ENCODE results near the gene AHNAK.
"Not testable (repeated sequence)": the region's sequence is repeated elsewhere in the genome, so short reads cannot be mapped to it uniquely, and the experiment has no call there.

Gene AHNAK

GRCh38 chr11:62573592-62574362 lies 27.2 kb upstream of the AHNAK start, which contains the start of gene EEF1G:
Gene EEF1G, minus strand, starts transcription at chr11:62573891. Its CDS starts 49 bp downstream, at chr11:62573842.
- peak; percentile 90 to 96 for DNase-seq (ENCODE audit: low read depth in 2 of 2)

DNA sequence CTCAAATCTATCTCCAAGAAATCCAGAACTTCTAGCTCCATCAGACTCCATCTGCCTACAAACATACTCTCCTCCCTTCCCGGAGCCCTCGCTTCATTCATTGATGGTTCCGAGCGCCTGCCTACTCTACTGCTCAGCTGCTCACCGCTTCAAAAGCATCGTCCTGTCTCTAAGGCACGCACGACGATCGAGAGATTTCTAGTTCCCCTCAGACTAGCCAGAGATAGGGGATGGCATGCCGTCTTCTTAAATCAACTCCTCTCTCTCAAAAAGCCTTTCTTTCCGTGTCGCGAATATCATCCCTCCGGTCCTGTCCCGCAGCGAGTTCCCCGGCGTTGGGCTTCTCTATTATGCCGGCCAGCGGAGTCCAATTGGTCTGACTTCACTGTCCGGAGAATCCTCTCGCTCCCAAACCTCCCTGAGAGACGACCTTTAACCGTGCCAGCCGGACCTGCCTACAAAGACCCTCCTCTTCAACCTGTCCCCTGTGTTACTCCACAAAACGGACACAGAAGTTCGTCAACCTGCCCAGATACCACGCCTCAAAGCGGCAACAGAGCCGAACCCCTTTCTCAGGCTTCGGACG lies 26.5 kb upstream of the AHNAK start:
- no peak for DNase-seq (ENCODE audit: low read depth in 2 of 2)

- no peak for DNase-seq (ENCODE audit: low read depth in 2 of 2)
Measured at GRCh38 chr11:62572431-62572830, 25.8 kb upstream of the AHNAK start.

DNA sequence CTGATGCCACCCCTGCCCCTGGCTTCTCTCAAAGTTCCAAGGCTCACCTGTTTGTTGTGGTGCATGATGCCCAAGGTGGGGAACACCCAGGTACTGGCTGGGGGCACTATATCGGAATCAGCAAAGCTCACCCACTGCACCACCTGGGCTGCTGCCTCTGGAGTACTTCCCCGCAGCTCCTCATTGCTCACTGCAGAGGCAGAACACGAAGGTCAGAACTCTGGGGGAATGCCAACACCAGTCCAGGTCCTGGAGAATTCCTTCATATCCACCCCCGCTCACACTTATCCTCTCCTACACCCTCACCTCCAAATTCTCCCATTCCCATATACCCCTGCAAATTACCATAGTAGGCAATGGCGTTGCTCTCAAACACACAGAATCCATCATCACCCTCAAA lies 24.9 kb upstream of the AHNAK start:
- not testable (repeated sequence) for DNase-seq (ENCODE audit: low read depth in 2 of 2)

GRCh38 chr11:62570903-62571302 lies 24.3 kb upstream of the AHNAK start:
- DNase-seq (ENCODE audit: low read depth in 2 of 2): not testable (repeated sequence)

- DNase-seq (ENCODE audit: low read depth in 2 of 2): no peak
Measured at GRCh38 chr11:62569611-62570010, 23.0 kb upstream of the AHNAK start.

DNA sequence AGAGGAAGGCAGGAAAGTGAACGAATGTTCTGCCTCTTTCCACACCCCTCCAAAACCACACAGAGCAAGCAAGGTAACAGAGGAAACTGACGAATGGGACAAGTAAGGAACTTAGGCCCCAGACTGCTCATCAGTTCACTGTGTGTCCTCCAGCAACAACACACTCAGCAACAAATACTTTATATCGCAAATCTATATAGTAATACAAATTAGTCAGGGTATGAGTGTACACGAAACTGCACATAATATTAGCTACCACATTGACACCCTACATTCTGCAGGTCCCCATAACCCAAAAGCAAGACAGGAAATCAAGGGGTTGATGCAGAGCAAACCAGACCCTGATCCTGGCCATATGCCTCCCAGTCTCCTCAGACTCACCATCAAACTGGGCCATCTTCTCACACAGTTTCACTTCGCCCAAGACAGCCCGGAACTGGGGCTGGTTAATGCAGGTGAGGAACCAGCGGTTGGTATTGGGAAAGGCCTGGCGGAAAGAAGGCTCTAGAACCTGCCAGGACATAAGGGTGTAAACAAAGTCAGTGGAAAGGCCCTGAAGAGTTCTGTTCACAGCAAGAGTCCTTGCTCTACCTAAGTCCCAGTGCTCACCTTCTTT lies 20.5 kb upstream of the AHNAK start:
- no peak for DNase-seq (ENCODE audit: low read depth in 2 of 2)

GRCh38 chr11:62566247-62566646 lies 19.6 kb upstream of the AHNAK start:
- no peak for DNase-seq (ENCODE audit: low read depth in 2 of 2)

GRCh38 chr11:62565100-62565802 lies 18.6 kb upstream of the AHNAK start:
- no peak for DNase-seq (ENCODE audit: low read depth in 2 of 2)

DNA sequence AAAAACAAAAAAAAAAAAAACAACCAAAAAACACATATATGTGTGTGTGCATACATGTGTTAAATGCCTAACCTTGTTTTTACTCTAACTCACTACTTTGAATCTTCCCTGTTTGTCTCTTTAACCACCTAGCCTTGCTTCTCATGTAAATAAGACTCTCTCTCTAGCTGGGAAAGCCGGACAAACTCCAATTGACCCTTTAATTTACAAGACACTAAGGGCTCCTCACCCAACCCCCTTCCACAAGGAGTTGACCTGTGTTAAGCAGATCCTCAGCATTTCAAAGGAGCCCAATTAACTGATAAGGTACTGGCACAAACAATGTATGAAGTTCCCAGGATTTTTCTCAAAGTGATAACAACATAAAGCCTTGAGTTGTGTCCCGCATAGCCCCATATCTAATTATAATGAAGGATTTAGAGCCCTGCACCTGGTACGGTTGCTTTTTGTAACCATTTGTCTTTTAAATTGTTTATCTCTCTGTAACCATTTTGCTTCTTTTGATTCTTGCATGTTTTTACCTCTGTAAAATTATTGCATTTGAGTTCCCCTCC lies 15.1 kb upstream of the AHNAK start:
- not testable (repeated sequence) for DNase-seq (ENCODE audit: low read depth in 2 of 2)

GRCh38 chr11:62560566-62561103 lies 14.0 kb upstream of the AHNAK start:
- DNase-seq (ENCODE audit: low read depth in 2 of 2): peak; percentile 57 to 74

DNA sequence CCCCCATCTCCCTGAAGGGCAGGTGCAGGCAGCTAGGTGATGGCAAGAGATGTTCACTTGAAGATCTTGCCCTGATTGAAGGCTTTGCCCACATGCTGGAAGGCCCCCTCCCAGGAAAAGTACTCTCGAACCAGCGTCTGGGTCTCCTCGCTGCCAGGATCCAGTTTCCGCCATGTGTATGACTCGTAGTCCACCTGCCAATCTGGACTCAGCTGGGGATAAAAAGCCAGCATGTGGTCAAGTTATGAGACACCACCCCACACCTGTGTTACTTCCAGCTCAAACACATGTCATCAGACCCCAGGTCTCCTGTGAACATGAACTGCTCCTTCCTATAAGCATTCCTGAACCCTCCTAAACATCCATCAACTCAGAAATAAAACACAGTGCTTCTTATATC lies 13.0 kb upstream of the AHNAK start:
- DNase-seq (ENCODE audit: low read depth in 2 of 2): not testable (repeated sequence)

DNA sequence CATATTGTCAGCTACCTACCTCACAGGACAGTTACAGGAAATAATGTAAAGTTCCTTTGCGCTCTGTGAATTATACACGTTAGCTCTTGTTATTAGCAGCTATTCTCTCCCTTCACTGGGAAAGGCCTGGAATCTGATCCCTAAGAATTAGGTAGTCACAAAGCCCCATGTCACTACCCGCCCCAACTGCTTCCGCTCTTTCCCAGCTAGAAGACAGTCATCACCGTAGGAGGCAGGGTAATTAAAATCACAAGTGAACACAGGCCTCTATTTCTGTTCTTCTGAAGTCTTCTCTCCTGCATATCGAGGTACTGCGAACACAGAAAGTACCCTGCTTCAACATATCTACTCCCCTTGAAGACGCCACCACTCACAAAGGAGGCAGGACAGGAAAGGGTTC lies 12.6 kb upstream of the AHNAK start:
- no peak for DNase-seq (ENCODE audit: low read depth in 2 of 2)

DNA sequence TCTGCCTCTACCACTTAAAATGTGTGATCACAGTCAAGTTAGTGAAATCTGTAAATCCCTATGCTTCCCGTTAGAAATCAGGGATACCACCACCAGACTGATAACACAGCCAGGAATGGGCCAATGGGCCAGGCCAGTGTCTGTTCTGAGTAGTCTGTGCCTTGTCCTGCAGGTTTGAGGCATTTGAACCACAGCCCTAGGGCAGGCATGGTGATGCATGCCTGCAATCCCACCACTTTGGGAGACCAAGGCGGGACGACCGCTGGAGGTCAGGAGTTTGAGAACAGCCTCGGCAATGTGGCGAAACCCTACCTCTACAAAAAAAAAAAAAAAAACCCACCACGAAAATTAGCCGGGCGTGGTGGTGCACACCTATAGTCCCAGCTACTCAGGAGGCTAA lies 12.1 kb upstream of the AHNAK start:
- DNase-seq (ENCODE audit: low read depth in 2 of 2): no peak

DNA sequence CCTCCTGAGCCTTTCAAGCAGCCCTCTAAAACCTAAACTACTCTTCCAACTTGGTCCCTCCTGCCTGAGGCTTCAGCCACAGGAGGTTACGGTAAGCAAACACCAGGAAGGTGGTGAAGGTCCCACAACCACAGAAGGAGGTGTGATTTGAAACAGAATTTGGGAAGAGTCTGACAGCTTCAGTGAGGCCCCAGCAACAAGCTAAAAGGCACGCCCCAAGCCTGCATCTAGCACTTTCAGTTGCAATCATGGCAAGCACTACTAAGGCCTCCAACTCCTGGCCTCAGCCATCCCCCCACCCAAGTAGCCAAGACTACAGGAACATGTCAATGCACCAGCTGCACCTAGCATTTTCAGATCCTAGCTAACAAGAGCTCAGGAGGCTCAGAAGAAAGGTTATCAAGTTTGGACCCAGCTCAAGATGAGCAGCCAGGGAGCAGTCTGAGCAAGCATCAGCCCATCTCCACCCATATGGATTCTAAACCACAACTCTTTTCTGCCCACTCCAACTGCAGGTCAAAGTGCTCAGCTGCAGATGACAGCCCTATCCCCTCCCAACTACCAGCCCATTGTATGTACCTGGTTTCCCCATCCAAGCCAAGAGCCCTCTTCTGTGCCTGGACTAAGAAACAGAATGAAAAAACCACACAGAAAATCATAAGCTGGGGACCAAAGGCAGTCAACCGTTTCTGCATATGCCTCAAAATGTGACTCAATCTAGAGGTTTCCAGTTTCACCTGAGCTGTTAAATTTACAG lies 10.4 kb upstream of the AHNAK start:
- DNase-seq (ENCODE audit: low read depth in 2 of 2): no peak

GRCh38 chr11:62556108-62556874 lies 9.7 kb upstream of the AHNAK start:
- peak in 1 of 2 donors; percentile 51 for DNase-seq (ENCODE audit: low read depth in 2 of 2)

DNA sequence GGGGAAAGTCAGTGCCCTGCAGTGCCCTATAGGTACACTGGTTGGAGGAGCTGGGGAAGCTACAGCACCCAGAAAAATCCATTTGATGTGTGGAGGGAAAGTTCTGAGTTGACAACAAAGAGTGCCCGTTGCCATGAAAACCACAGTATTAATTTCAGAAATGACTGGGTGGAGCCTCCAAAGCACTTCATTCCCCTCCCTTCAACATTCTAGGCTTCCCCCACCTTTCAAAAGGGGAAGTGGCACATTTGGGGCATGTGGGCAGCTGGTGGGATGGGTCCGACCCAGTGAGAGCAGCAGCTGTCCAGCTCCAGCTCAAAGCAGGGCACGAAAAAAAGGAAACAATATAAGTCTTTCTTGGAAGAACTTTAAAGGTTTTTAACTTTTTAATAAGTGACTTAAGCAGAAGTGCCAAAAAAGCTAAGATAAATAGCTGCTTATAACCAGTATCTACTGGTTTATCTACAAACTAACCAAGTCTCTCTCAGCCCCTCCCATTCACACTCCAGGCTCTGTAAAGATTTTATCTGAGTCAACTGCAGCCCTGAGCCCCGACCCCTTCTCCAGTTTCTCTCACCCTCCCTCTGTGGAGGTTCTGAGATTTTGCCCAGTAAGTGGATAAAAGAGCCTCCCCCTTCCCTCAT lies 9.0 kb upstream of the AHNAK start:
- no peak for DNase-seq (ENCODE audit: low read depth in 2 of 2)

GRCh38 chr11:62554387-62555167 lies 8.0 kb upstream of the AHNAK start:
- no peak for DNase-seq (ENCODE audit: low read depth in 2 of 2)

- DNase-seq (ENCODE audit: low read depth in 2 of 2): no peak
Measured at GRCh38 chr11:62553839-62554361, 7.3 kb upstream of the AHNAK start.
